Stomach smooth muscle (tissue), 2 donors: ENCODE data around the gene SHROOM3.
A peak's percentile ranks its signal among the peaks of the same experiment; 100 is the strongest.

Experiments
- H3K27ac ChIP-seq: one replicate; pipeline ENCODE4 v1.7.0; 2013; ENCODE audit warnings: mild to moderate bottlenecking, low read length, inconsistent platforms
- H3K27me3 ChIP-seq, 2 donors: one replicate each; pipeline ENCODE4 v1.7.0; 2013; ENCODE audit warnings: low read length in 2 of 2; ENCODE audit not compliant: insufficient read depth in 2 of 2, control insufficient read depth in 1 of 2
- H3K36me3 ChIP-seq, 2 donors: one replicate each; pipeline ENCODE4 v1.7.0; 2013; ENCODE audit warnings: low read length in 2 of 2; ENCODE audit not compliant: control insufficient read depth in 2 of 2, insufficient read depth in 2 of 2
- H3K4me1 ChIP-seq: one replicate; pipeline ENCODE4 v1.7.0; 2013; ENCODE audit warnings: low read length; ENCODE audit not compliant: control insufficient read depth, insufficient read depth
- H3K4me3 ChIP-seq, 2 donors: one replicate each; pipeline ENCODE4 v1.7.0; 2013; ENCODE audit warnings: low read length in 2 of 2
- H3K9ac ChIP-seq, 2 donors: one replicate each; pipeline ENCODE4 v1.7.0; 2013; ENCODE audit warnings: low read length in 2 of 2, mild to moderate bottlenecking in 1 of 2
- H3K9me3 ChIP-seq, 2 donors: one replicate each; pipeline ENCODE4 v1.7.0; 2013; ENCODE audit warnings: low read length in 2 of 2; ENCODE audit not compliant: control insufficient read depth in 2 of 2
- donor health status: healthy.
- donor health status: Pancreatic carcinoma.

Gene SHROOM3

DNA sequence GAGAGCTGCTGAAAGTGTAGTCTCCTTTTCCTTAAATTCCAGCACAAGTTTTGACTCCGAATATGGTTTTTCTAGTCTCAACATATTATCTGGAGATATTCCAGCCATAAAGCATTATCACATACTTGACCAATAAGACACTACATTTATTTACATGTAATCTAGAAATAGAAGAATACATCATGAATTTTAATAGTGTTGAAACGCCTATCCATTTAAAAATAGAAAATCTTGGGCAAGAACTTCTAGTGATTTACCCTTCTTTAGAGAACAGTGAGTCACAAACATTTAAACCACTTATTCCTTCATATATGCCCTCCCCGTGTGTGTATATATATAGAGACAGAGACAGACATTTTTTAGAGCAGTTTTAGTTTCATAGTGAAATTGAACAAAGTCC is 301.4 kb downstream of the SHROOM3 start:
- Histone ChIP-seq H3K27ac (no peak overlapping the region), H3K27me3 (no peaks in the 10 kb centered on the region), H3K9me3 (no peaks in the 10 kb centered on the region), H3K4me3 (no peak overlapping the region), H3K9ac (no peak overlapping the region), H3K36me3 (peaks cover 3 to 4% of the 10 kb centered on the region in 2 donors), H3K4me1 (peaks cover 20% of the 10 kb centered on the region)

DNA sequence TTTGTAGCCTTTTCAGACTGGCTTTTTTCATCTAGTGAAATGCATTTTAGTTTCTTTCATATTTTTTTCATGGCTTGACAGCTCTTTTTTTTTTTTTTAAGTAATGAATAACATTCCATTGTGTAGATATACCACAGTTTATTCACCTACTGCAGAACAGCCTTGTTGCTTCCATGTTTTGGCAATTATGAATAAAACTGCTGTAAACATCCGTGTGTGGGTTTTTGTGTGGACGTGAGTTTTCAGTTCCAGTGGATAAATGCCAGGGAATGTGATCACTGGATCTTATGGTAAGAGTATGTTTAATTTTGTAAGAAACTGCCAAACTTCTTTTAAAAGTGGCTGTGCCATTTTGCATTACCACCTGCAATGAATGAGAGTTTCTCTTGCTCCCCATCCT is 302.2 kb downstream of the SHROOM3 start:
- Histone ChIP-seq H3K27ac (no peak overlapping the region), H3K9ac (no peak overlapping the region), H3K4me3 (no peak overlapping the region), H3K4me1 (peaks cover 20% of the 10 kb centered on the region), H3K9me3 (no peaks in the 10 kb centered on the region), H3K36me3 (peaks cover 3 to 4% of the 10 kb centered on the region in 2 donors), H3K27me3 (no peaks in the 10 kb centered on the region)

DNA sequence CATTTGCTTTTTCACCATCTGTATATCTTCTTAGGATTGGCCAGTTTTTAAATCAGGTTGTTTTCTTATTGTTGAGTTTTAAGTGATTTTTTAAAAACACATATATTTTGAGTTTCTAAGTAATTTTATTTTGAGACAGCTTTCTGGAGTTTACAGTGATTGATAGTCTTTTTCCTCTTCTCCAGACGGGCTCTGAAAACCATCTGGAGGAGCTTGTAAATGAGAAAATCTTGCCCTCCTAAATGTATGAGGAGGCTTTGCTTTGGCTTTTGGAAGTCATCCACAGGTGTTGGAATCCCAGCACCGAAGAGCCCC is 302.7 kb downstream of the SHROOM3 start:
- Histone ChIP-seq H3K27me3 (no peaks in the 10 kb centered on the region), H3K9me3 (no peaks in the 10 kb centered on the region), H3K36me3 (peaks cover 3 to 4% of the 10 kb centered on the region in 2 donors), H3K4me3 (no peak overlapping the region), H3K4me1 (peaks cover 20% of the 10 kb centered on the region), H3K27ac (peak overlapping the region; percentile 93), H3K9ac (peak overlapping the region in 1 of 2 donors; percentile 34)

DNA sequence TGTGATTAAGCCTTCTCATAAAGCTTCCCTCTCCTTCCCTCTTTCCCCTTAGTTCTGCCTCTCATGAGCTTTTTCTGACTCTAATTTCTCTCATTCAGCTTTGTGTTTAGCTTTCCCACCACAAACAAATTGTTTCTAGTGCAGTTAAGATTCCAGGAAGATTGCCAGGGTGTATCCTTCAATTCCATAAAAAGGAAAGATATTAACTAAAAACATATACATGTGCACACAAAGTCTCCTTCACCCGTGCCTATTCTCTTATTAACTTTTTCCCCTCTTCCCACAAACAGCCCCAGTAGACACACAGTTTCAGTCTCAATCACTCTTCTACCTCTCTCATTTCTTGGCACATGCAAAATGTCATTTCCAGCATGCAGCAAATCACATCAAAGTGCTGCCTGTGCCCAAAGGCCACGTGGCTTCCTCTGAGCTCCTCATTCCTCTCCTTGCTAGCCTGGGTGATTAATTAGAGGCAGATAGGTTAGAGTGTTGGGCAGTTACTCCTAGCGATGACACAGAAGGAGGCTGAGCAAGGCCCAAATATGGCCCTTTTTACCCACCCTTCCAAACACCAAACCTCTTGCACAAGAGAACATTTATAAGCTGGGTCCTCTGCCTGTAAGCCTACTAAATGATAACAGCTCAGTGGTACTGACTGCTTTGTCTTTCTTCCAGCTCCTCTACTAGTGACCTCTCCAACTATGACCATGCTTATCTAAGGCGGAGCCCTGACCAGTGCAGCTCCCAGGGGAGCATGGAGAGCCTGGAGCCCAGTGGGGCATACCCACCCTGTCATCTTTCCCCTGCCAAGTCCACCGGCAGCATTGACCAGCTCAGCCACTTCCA is 303.3 kb downstream of the SHROOM3 start:
- peaks cover 3 to 4% of the 10 kb centered on the region in 2 donors for H3K36me3 ChIP-seq
- H3K4me1 ChIP-seq = peaks cover 19% of the 10 kb centered on the region
- no peaks in the 10 kb centered on the region for H3K27me3 ChIP-seq
- H3K4me3 ChIP-seq = peak overlapping the region in 1 of 2 donors; percentile 52
- H3K9ac ChIP-seq = peak overlapping the region in 1 of 2 donors; percentile 34
- peak overlapping the region; percentile 93 for H3K27ac ChIP-seq
- H3K9me3 ChIP-seq = no peaks in the 10 kb centered on the region

DNA sequence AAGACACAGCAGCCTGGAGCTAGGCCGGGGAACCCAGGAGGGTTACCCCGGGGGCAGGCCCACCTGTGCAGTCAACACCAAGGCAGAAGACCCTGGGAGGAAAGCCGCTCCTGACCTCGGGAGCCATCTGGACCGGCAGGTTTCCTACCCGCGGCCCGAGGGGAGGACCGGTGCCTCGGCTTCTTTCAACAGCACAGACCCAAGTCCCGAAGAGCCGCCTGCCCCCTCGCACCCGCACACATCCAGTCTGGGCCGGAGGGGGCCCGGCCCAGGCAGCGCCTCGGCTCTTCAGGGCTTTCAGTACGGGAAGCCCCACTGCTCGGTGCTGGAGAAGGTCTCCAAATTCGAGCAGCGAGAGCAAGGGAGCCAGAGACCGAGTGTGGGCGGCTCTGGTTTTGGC is 305.2 kb downstream of the SHROOM3 start:
- no peaks in the 10 kb centered on the region for H3K27me3 ChIP-seq
- no peak overlapping the region for H3K4me3 ChIP-seq
- peaks cover 18% of the 10 kb centered on the region for H3K4me1 ChIP-seq
- no peaks in the 10 kb centered on the region for H3K9me3 ChIP-seq
- no peak overlapping the region for H3K27ac ChIP-seq
- H3K9ac ChIP-seq = no peak overlapping the region
- peaks cover 3 to 4% of the 10 kb centered on the region in 2 donors for H3K36me3 ChIP-seq

DNA sequence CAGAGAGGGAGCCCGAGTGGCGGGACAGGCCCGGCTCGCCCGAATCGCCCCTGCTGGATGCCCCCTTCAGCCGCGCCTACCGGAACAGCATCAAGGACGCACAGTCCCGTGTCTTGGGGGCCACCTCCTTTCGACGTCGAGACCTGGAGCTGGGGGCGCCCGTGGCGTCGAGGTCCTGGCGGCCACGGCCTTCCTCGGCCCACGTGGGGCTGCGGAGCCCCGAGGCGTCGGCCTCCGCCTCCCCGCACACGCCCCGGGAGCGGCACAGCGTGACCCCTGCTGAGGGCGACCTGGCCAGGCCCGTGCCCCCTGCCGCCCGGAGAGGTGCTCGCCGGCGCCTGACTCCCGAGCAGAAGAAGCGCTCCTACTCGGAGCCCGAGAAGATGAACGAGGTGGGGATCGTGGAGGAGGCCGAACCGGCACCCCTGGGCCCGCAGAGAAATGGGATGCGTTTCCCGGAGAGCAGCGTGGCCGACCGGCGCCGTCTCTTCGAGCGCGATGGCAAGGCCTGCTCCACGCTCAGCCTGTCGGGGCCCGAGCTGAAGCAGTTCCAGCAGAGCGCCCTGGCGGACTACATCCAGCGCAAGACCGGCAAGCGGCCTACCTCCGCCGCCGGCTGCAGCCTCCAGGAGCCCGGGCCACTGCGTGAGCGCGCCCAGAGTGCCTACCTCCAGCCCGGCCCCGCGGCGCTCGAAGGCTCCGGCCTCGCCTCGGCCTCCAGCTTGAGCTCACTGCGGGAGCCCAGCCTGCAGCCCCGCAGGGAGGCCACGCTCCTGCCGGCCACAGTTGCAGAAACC is 306.0 kb downstream of the SHROOM3 start:
- Histone ChIP-seq H3K9me3 (no peaks in the 10 kb centered on the region), H3K9ac (no peak overlapping the region), H3K4me1 (peaks cover 18% of the 10 kb centered on the region), H3K27me3 (no peaks in the 10 kb centered on the region), H3K4me3 (no peak overlapping the region), H3K27ac (no peak overlapping the region), H3K36me3 (peaks cover 3 to 4% of the 10 kb centered on the region in 2 donors)

DNA sequence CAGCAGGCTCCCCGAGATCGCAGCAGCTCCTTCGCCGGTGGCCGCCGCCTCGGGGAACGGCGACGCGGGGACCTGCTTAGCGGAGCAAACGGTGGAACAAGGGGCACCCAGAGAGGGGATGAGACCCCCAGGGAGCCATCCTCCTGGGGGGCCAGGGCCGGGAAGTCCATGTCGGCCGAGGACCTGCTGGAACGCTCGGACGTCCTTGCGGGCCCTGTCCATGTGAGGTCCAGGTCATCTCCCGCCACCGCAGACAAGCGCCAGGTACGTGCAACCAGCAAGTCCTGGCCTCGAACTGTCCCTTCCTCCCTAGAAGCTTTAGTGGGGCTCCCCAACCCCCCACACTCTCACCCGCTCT is 306.6 kb downstream of the SHROOM3 start:
- Histone ChIP-seq H3K4me1 (peaks cover 18% of the 10 kb centered on the region), H3K4me3 (no peak overlapping the region), H3K27me3 (no peaks in the 10 kb centered on the region), H3K9ac (no peak overlapping the region), H3K9me3 (no peaks in the 10 kb centered on the region), H3K36me3 (peaks cover 3 to 4% of the 10 kb centered on the region in 2 donors), H3K27ac (no peak overlapping the region)

DNA sequence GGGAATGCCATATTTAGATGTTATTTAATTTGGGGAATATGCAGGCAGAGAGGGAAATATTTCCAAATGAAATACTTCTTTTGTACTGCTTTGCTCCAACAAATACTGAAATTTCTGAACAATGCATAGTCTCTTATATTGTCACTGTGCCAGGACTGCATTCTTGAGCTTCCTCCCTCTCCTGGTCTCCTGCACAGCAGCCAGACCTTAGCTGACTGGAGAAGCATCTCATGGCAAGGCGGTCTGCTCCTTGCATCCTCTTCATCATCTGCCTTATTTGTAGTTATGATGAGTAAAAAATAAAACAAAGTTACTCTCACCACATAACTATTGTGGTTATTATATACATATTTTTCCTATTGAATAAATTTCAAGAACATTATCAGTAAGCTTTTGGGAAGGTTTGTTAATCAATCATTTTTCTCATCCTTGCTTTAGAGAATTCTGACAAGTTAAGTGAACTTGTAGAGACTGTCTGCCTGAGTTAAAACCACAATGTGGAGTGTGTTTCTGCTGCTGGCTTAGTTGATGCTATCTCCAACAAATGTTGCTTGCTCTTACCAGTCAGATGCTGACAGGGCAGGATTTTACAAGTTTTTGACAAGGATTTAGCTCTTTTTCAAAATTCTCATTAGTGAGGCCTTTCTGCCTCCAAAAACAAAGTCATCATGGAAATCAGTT is 309.4 kb downstream of the SHROOM3 start:
- Histone ChIP-seq H3K4me1 (peaks cover 8% of the 10 kb centered on the region), H3K4me3 (no peak overlapping the region), H3K36me3 (peaks cover 2 to 3% of the 10 kb centered on the region in 2 donors), H3K27ac (no peak overlapping the region), H3K27me3 (no peaks in the 10 kb centered on the region), H3K9ac (no peak overlapping the region), H3K9me3 (no peaks in the 10 kb centered on the region)

DNA sequence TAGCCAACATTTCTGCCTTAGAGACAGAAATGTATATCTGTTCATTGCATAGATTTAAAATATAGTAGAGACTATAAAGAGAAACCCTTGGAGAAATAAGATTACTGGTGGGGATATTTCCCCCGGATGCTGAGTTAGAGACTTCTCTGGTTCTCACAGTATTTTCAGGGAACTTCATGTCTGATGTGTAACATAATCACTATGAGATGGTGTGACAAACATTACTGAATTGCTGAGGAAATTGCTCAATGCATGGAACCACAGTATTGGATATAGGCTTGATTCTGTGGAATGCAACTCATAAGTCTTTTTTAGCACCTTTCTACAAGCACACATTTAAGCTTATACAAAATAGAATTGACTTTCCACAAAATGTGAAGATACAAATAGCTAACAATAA is 310.2 kb downstream of the SHROOM3 start:
- Histone ChIP-seq H3K4me3 (no peak overlapping the region), H3K27me3 (no peaks in the 10 kb centered on the region), H3K36me3 (peaks cover 0 to 2% of the 10 kb centered on the region in 2 donors), H3K9me3 (no peaks in the 10 kb centered on the region), H3K27ac (no peak overlapping the region), H3K4me1 (peaks cover 3% of the 10 kb centered on the region), H3K9ac (no peak overlapping the region)

DNA sequence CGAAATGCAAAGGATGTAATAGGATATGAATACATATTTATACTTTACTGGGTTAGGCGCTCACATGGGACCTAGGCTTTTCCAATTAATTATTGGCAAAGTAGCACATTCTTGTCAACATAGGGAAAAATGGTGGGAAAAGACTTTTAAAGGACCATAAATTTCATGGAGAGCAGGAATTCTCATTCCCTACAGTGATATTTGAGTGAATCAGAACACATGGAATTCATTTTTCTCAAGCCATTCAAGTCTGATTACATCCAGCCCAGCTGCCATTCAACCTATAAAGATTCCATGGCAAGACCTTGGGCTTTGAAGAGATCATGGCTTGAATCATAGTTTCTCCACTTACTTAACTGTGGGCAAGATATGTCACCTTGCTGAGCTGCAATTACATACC is 312.5 kb downstream of the SHROOM3 start:
- H3K4me3 ChIP-seq = no peak overlapping the region
- H3K27me3 ChIP-seq = no peaks in the 10 kb centered on the region
- no peak overlapping the region for H3K27ac ChIP-seq
- H3K9ac ChIP-seq = no peak overlapping the region
- peaks cover 3% of the 10 kb centered on the region for H3K4me1 ChIP-seq
- H3K9me3 ChIP-seq = no peaks in the 10 kb centered on the region
- peaks cover 0 to 9% of the 10 kb centered on the region in 2 donors for H3K36me3 ChIP-seq
